GM19025 (cell line): ENCODE results near the gene MOSPD3.

Experiments
- ATAC-seq: cut with Tn5 transposase; IDR thresholded peaks from one replicate; pipeline ENCODE4 v1.9.1; 2021; ENCODE audit warnings: mild to moderate bottlenecking, low read depth, moderate library complexity; ENCODE audit not compliant: unreplicated experiment

The MOSPD3 gene

DNA sequence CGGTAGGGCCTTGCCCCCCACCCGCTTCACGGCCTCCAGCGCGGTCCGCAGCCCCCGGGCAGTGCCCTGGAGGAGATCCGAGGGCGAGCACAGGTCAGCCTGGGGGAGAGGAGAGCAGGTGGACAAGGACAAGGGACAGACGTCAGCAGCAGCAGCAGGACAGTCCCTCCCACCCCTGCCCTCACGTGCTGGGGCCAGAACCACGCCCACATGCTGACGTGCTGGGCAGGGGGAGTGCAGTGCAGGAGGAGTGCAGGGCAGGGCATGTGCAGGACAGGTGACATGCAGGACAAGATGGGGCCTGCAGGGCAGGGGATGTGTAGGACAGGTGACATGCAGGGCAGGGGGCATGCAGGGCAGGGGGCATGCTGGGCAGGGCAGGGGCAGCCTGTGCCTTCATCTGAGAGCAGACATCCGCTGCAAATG, 37.1 kb upstream of the MOSPD3 start:
- ATAC-seq, result no peak

GRCh38 chr7:100575746-100576383, 36.5 kb upstream of the MOSPD3 start:
- ATAC-seq, result no peak

DNA sequence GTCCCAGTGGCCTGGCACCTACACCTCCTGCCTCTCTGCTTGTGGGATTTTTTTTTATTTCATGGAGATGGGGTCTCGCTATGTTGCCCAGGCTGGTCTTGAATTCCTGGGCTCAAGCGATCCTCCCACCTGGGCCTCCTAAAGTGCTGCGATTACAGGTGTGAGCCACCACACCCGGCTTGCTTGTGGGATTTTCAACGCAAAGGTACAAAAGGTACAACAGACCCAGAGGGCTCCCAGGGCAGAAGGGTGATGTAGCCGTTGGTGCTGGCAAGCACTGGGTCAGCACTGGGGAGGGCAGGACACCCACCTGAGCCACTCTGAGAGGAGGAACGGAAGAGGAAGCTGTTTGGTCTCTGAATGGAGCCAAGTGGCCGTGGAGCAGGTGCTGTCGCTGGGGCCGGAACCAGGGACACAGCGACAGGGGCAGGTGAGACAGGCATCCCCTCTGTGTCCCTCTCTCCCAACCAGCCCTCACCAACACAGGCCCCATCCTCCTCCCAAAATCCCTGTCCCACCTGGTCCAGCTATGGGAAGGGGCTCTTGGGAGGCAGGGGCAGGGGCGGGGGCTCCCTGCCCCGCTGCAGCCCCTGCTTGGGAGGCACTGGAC, 35.9 kb upstream of the MOSPD3 start:
- ATAC-seq, result no peak

GRCh38 chr7:100577103-100577502, 35.2 kb upstream of the MOSPD3 start:
- no peak for ATAC-seq

- ATAC-seq, result no peak
Observed at GRCh38 chr7:100577507-100577906, 34.8 kb upstream of the MOSPD3 start.

DNA sequence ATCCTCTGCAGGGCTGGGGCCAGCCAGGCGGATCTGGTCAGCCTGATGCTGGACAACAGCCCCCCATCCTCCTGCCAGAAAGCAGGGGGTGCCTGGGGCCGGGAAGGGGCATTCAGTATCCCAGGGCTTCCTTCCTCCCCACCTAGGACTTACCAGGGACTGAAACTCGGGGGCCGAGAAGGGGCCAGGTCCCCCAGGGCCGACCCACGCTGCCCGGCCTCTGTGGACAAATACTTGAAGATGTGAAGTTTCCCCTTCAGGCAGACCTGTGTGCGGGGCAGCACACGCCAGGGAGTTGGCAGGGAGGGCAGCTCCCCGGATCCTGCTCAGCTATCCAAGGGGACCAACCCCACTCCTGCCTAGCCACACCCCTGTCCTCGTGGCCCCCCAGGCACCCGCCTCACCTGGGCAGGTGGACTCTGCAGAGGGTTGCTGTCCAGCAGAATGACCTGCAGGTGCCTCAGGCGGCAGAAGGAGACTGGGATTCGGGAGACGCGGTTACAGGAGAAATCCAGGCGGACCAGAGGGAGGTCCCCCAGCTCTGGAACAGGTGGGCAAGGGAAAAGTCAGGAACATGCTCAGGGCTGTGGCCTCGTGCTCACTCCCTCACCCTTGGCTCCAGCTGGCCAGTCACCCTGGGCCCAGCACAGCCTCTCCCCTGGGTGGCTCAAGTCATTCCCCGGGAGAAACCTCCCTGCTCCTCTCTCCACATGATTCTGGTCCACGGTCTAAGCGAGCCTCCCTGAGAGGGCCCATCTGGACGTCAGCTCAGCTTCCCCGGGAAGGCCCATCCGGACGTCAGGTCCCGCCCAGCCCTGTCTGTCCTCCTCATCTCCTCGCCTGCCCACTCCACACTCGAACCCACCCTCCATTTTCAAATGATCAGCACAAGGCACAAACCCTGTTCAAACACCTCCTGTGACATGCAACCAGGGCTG, 33.8 kb upstream of the MOSPD3 start:
- ATAC-seq, result no peak

- ATAC-seq, result no peak
Observed at GRCh38 chr7:100580466-100581283, 31.7 kb upstream of the MOSPD3 start.

DNA sequence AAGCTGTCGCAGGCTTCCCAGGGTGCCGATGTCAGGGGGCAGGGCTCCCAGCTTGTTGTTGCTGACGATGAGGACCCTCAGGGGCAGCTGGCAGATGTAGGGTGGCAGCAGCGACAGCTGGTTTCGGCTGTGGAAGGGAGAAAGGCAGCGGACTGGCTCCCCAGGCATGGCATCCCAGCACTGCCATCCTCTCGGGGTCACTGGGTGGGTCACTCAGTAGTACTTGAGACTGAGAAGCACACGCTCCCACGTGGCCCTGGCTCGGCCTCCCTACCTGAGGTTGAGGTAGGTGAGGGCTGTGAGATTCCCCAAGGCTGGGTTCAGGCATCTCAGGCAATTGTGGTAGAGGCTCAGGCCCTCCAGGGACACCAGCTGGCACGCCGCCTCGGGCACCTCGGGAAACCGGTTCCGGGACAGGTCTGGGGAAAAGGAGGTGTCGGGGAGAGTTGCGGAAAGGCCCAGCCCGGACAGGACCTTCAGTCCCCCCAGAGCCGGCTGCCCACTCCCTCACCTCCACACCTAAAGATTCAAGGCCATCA, 30.2 kb upstream of the MOSPD3 start:
- ATAC-seq, result no peak

- ATAC-seq, result no peak
Observed at GRCh38 chr7:100582650-100583049, 29.7 kb upstream of the MOSPD3 start.

- ATAC-seq, result no peak
Observed at GRCh38 chr7:100583132-100584053, 28.9 kb upstream of the MOSPD3 start.

- no peak for ATAC-seq
Observed at GRCh38 chr7:100584054-100584682, 28.2 kb upstream of the MOSPD3 start.

DNA sequence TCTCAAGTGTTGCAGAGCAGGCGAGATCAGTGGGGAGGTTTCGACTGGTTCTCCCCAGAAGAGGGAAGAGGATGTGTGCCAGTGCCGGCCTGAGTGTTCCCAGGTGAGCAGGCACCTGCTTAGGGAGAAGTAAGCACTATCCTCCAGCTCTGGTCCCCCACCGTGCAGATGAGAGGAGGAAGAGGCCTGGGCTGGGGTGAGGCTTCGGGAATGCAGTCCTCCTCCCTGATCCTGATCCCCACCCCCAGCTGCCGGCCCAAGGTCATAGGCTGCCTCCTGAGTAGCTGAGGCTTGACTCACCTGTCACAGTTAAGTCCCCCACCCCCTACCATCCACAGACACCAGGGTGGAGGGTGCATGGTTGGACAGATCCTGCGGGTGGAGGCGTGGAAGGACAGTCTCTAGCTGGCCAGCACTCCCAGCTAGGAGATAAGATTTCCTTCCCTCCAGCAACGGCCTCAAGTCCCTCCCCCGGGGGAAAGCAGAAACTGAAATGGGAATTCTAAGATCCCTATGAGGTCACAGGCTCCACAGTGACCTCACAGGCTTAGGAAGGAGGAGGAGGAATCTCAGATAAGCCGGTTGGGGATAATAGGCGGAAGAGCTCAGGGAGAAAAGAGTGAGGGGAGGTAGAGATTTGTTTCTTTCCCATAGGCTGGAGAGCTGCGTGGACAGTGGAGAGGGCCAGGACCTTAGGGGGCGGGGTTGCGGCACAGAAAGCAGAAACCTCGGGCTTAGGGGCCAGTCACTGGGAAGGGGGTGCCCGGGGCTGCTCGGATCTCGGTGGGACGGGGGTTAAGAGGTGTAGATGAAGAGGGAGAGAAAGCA, 27.4 kb upstream of the MOSPD3 start:
- ATAC-seq, result no peak

GRCh38 chr7:100585511-100586265, 26.7 kb upstream of the MOSPD3 start, which contains the start of gene LRCH4:
Gene LRCH4 (minus strand): TSS chr7:100586129. CDS start chr7:100586100, 29 bp downstream.
- peak; percentile 23 for ATAC-seq

GRCh38 chr7:100586266-100587025, 25.9 kb upstream of the MOSPD3 start, which contains the start of gene FBXO24:
Gene FBXO24 (plus strand): TSS chr7:100586328. CDS start chr7:100586626, 298 bp downstream.
- ATAC-seq, result peak; percentile 84

GRCh38 chr7:100588438-100588837, 23.9 kb upstream of the MOSPD3 start:
- no peak for ATAC-seq

DNA sequence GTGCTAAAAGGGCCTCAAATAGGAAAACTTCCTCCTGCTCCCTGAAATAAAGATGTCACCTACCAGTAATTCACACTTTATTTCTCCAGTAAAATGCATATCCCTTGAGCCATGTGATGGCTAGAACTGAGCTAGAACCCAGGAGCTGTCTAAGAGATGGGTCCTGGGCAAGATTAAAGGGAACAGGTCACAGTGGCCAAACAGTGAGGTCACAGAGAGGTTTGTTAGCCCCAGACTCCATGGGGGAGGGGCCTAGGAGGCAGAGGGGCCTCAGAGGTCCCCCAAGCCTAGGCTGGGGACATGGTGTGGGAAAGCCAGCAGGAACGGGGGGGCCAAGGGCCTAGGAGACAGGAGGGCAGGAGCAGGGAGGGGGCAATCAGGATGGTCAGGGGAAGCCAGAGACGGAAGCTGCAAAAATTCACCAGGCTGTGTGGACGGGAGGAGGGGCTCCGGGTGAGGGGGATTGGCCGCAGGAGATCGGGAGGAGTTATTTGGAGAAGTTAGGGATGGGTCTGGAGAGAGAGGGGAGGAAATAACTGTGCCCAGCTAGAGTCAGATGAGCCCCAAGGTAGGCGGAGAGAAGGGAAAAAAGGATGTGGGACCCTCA, 22.9 kb upstream of the MOSPD3 start:
- no peak for ATAC-seq
